Endothelial cell of umbilical vein (primary cell): ENCODE data around the gene ATG14. TPM values are rescaled to one million over a fixed set of nuclear protein-coding genes. Genes with fewer than 3 reads are reported as not detected.

Source experiments
- BruUV-seq: library from RNA; stranded (reverse); fragments of 400-500 nt; replicated peaks from 2 replicates; lab custom pipeline; 2021; lab: Mats Ljungman, UMichigan
- CTCF ChIA-PET: fragments of 300-600, 350-600 bp; sonication (Branson Sonifier 250); formaldehyde crosslinking; loops from one replicate; lab custom pipeline; 2021; ENCODE audit warnings: antibody characterized with exemption, inconsistent platforms; lab: Charles Lee
- POLR2A ChIA-PET: fragments of 300-600, 350-600 bp; sonication (Branson Sonifier 250); formaldehyde crosslinking; loops from one replicate; lab custom pipeline; 2021; ENCODE audit warnings: antibody characterized with exemption, inconsistent platforms; lab: Charles Lee
- DNase-seq: peaks from one replicate; pipeline ENCODE4 v3.0.0-alpha.2; 2011; ENCODE audit warnings: low read depth, low spot score
- FAIRE-seq: peaks from 2 replicates; lab custom pipeline; 2011; peaks lifted over from hg19 to GRCh38; lab: Jason Lieb, UNC
- H2AFZ ChIP-seq: 2 replicates; pipeline ENCODE4 v1.6.0; 2012; ENCODE audit warnings: low read depth, low read length, control low read depth, inconsistent platforms
- H3K27ac ChIP-seq: 2 replicates; pipeline ENCODE4 v1.5.1; 2011; ENCODE audit warnings: low read depth, mild to moderate bottlenecking, control low read depth, low read length, moderate library complexity; ENCODE audit not compliant: insufficient read depth
- H3K27me3 ChIP-seq, 2 experiments: 2 replicates each; pipeline versions ENCODE4 v1.6.0 to v1.6.1; 2011; ENCODE audit warnings: low read length in 2 of 2, mixed read lengths in 1 of 2; ENCODE audit not compliant: control insufficient read depth in 2 of 2, insufficient read depth in 2 of 2
- H3K36me3 ChIP-seq, 2 experiments: 2 replicates in 1 of 2; 3 replicates in 1 of 2; pipeline ENCODE4 v1.5.1; 2011; ENCODE audit warnings: low read length in 2 of 2, mild to moderate bottlenecking in 1 of 2, moderate library complexity in 1 of 2; ENCODE audit not compliant: control insufficient read depth in 2 of 2, insufficient read depth in 2 of 2; ENCODE audit errors: extremely low read depth in 1 of 2
- H3K4me1 ChIP-seq: 3 replicates; pipeline ENCODE4 v1.5.1; 2011; ENCODE audit warnings: mild to moderate bottlenecking, low read length; ENCODE audit not compliant: control insufficient read depth, insufficient read depth; ENCODE audit errors: extremely low read depth
- H3K4me2 ChIP-seq: 2 replicates; pipeline ENCODE4 v1.6.1; 2011; ENCODE audit warnings: low read length, control low read depth, mixed read lengths; ENCODE audit not compliant: insufficient read depth
- H3K4me3 ChIP-seq, 3 experiments: fragments of 200-600 bp in 1 of 3; sonication (generic), shearing (Covaris generic) in 1 of 3; replicated peaks in 1 of 3; 2 replicates each; pipeline ENCODE4 v1.5.1; 2011 to 2016; ENCODE audit warnings: control low read depth in 3 of 3, low read length in 3 of 3, mild to moderate bottlenecking in 2 of 3, inconsistent platforms in 1 of 3, low read depth in 1 of 3, moderate library complexity in 1 of 3; ENCODE audit not compliant: insufficient read depth in 1 of 3
- H3K79me2 ChIP-seq: 2 replicates; pipeline ENCODE4 v1.6.0; 2012; ENCODE audit warnings: low read length, inconsistent platforms; ENCODE audit not compliant: control insufficient read depth, insufficient read depth
- H3K9ac ChIP-seq: replicated peaks from 2 replicates; pipeline ENCODE3; 2011; ENCODE audit warnings: low read length, control low read depth; ENCODE audit not compliant: insufficient read depth; ENCODE audit errors: extremely low read depth
- H3K9me1 ChIP-seq: replicated peaks from 3 replicates; pipeline ENCODE4 v1.6.0; 2011; ENCODE audit warnings: mild to moderate bottlenecking, low read length; ENCODE audit not compliant: control insufficient read depth, insufficient read depth; ENCODE audit errors: extremely low read depth
- H3K9me3 ChIP-seq: replicated peaks from 2 replicates; pipeline ENCODE4 v1.5.1; 2012; ENCODE audit warnings: low read length, inconsistent platforms; ENCODE audit not compliant: control insufficient read depth, insufficient read depth
- H4K20me1 ChIP-seq: replicated peaks from 2 replicates; pipeline ENCODE3; 2011; ENCODE audit warnings: mild to moderate bottlenecking, low read length; ENCODE audit not compliant: control insufficient read depth, insufficient read depth; ENCODE audit errors: extremely low read depth
- CTCF ChIP-seq, 2 donors: IDR thresholded peaks; 1 replicate in 1 of 2; 2 replicates in 1 of 2; pipeline ENCODE4 v1.5.1; 2011; ENCODE audit warnings: low read length in 2 of 2, mild to moderate bottlenecking in 2 of 2, moderate library complexity in 2 of 2, control low read depth in 1 of 2, inconsistent platforms in 1 of 2, low read depth in 1 of 2; ENCODE audit not compliant: insufficient read depth in 1 of 2; ENCODE audit errors: extremely low read depth in 1 of 2
- EZH2 ChIP-seq: IDR thresholded peaks from 2 replicates; pipeline ENCODE4 v1.6.1; 2012; ENCODE audit warnings: borderline replicate concordance, low read depth, mild to moderate bottlenecking, moderate library complexity, low read length, inconsistent platforms; ENCODE audit not compliant: severe bottlenecking
- FOS ChIP-seq: IDR thresholded peaks from 2 replicates; pipeline ENCODE4 v1.6.1; 2011; ENCODE audit warnings: mild to moderate bottlenecking, low read length, moderate library complexity, borderline replicate concordance; ENCODE audit not compliant: insufficient read depth
- GATA2 ChIP-seq: IDR thresholded peaks from 2 replicates; pipeline ENCODE4 v1.7.0; 2011; ENCODE audit warnings: low read depth, mild to moderate bottlenecking, moderate library complexity, mixed read lengths, low read length; ENCODE audit not compliant: insufficient read length, insufficient read depth
- JUN ChIP-seq: IDR thresholded peaks from 2 replicates; pipeline ENCODE4 v1.6.1; 2011; ENCODE audit warnings: borderline replicate concordance, low read depth; ENCODE audit not compliant: insufficient read length, insufficient read depth
- MAX ChIP-seq: IDR thresholded peaks from 2 replicates; pipeline ENCODE4 v1.6.1; 2011; ENCODE audit not compliant: insufficient read depth, insufficient read length
- MYC ChIP-seq: IDR thresholded peaks from one replicate; pipeline ENCODE4 v1.6.1; 2011; ENCODE audit warnings: mild to moderate bottlenecking, low read depth, low read length
- POLR2A ChIP-seq: IDR thresholded peaks from 2 replicates; pipeline ENCODE4 v1.6.1; 2012; ENCODE audit warnings: low read depth, mild to moderate bottlenecking, control low read depth, low read length
- POLR2AphosphoS5 ChIP-seq: IDR thresholded peaks from 2 replicates; pipeline ENCODE4 v1.6.1; 2012; ENCODE audit warnings: low read depth, mild to moderate bottlenecking, control low read depth, low read length, moderate library complexity; ENCODE audit not compliant: insufficient read depth
- dilution Hi-C: fragments of 300-500 bp; cut with MboI; formaldehyde crosslinking; loops from one replicate; pipeline ENCODE4 v1.15.0; 2019; ENCODE audit warnings: low sequenced_read_pairs; ENCODE audit not compliant: extremely low pct_ligation_motif_present
- intact Hi-C: fragments of 100-400 bp; cut with micrococcal nuclease; formaldehyde crosslinking; loops from one replicate; pipeline ENCODE4 v1.10.0; 2022
- polyA plus RNA-seq, 4 experiments: library from polyadenylated mRNA; depleted of rRNA in 3 of 4; stranded (reverse) in 3 of 4; unstranded in 1 of 4; fragments of >200 nt; gene quantifications; 2 replicates each; pipeline versions ENCODE4 v1.2.1 to v1.2.3, GENCODE V29; 2011 to 2012; ENCODE audit warnings: missing spikeins in 1 of 4
- small RNA-seq: library from RNA; depleted of rRNA; stranded (forward); fragments of <200 nt; gene quantifications from one replicate; pipeline ENCODE3, GENCODE V24; 2012; ENCODE audit warnings: low replicate concordance, low read depth; ENCODE audit not compliant: insufficient read depth, insufficient read length
- total RNA-seq: library from RNA; stranded (reverse); gene quantifications from 2 replicates; pipeline ENCODE4 v1.2.3, GENCODE V29; 2021

Gene ATG14
- total and polyA plus RNA-seq, 2 donors (not counting 3 experiments of a cell fraction or from before 2014, with no cell fraction given): 5.9 to 10.0 TPM

GRCh38 chr14:55316564-55316963 lies 95.1 kb downstream of the ATG14 start:
- intact Hi-C loops: no loop called here
- no peaks in the 10 kb centered on the region for H3K27me3 ChIP-seq
- no peak overlapping the region for H3K27ac ChIP-seq
- no peak for FAIRE-seq
- dilution Hi-C loops: no loop called here
- H3K4me1 ChIP-seq: no peaks in the 10 kb centered on the region
- no peak for DNase-seq
- H2AFZ ChIP-seq: no peak overlapping the region
- no peak for TF ChIP-seq JUN
- TF ChIP-seq GATA2: no peak
- TF ChIP-seq POLR2A: no peak
- no peak for TF ChIP-seq EZH2
- TF ChIP-seq POLR2AphosphoS5: no peak
- no peak for TF ChIP-seq CTCF (IDR thresholded peaks at IDR 0.05; ENCODE audit: extremely low read depth in 1 of 2, insufficient read depth in 1 of 2, low read depth in 1 of 2, low read length in 2 of 2)
- no peak for TF ChIP-seq MAX
- TF ChIP-seq FOS: no peak
- no peak for TF ChIP-seq MYC
- H3K4me2 ChIP-seq: no peak overlapping the region
- H4K20me1 ChIP-seq: no peaks in the 10 kb centered on the region
- POLR2A ChIA-PET: no interaction called here
- CTCF ChIA-PET: interaction anchor here (0.5 to 1.2 kb wide), 5 partner anchors 10 to 227 kb away, joined by 3 read pairs; no protein-coding TSS in a partner anchor
- no peak overlapping the region for H3K9ac ChIP-seq
- no peaks in the 10 kb centered on the region for H3K36me3 ChIP-seq
- H3K9me1 ChIP-seq: no peaks in the 10 kb centered on the region
- H3K4me3 ChIP-seq: no peak overlapping the region
- no TSS peak for BruUV-seq
- H3K79me2 ChIP-seq: no peaks in the 10 kb centered on the region
- H3K9me3 ChIP-seq: no peaks in the 10 kb centered on the region

Small RNA genes lying within 50 kb of the gene (small RNA-seq; reads per million reads assigned to genes)
- gene AL356801.1: not detected

Other genes with a start within 250 kb of the ATG14 start
- 83.2 and 83.5 TPM in 2 replicates for gene DLGAP5, start 220.2 kb downstream of the ATG14 start, total RNA-seq
- 5.4 and 8.3 TPM in 2 replicates for gene DLGAP5, start 220.2 kb downstream of the ATG14 start, polyA plus RNA-seq
- gene FBXO34, start 140.4 kb downstream of the ATG14 start, total RNA-seq: 14.2 and 16.5 TPM in 2 replicates
- gene FBXO34, start 140.4 kb downstream of the ATG14 start, polyA plus RNA-seq: 6.8 and 8.5 TPM in 2 replicates
- gene TBPL2, start 28.8 kb upstream of the ATG14 start, total RNA-seq: not detected in 2 replicates
- gene TBPL2, start 28.8 kb upstream of the ATG14 start, polyA plus RNA-seq: not detected in 2 replicates
- gene KTN1, start 168.4 kb upstream of the ATG14 start, total RNA-seq: 135 and 148 TPM in 2 replicates
- 21.2 and 33.2 TPM in 2 replicates for gene KTN1, start 168.4 kb upstream of the ATG14 start, polyA plus RNA-seq